ENCODE data around the gene NFYC. TPM values are rescaled to one million over a fixed set of nuclear protein-coding genes. Genes with fewer than 3 reads are reported as not detected.

The NFYC gene
- total and polyA plus RNA-seq, 2 of the 8 experiments (the other 6 are each of a cell fraction or from before 2014, with no cell fraction given), result 54.1 to 124 TPM

DNA sequence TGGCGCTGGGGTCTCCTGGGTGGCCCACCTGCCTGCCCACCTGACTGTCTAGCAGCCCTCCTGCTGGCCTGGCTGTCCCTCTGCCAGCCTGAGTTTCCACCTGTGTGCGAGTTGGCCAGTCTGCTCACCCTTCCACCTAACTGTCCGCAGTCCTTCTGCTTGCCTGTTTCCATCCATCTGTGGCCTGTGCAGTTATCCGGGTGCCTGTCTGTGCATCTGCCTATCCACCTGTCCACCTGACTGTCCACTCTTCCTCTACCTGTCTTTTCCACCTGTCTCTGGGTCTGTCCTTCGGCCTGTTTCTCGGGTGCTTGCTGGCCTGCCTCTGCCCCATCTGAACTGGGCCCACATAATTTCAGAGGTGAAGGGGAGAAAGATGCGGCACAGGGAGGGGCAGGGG is 93.9 kb downstream of the NFYC start (continued):
- no peak for TF ChIP-seq PHF8 (conservative IDR thresholded peaks at IDR 0.05; ENCODE audit: low read depth, low read length)
- no peak for TF ChIP-seq CHD1 (IDR thresholded peaks at IDR 0.05; ENCODE audit: low read depth, low read length)
- no peak for TF ChIP-seq TCF12 (IDR thresholded peaks at IDR 0.05; ENCODE audit: low read depth, low read length)
- TF ChIP-seq EP300 (IDR thresholded peaks at IDR 0.05; ENCODE audit: borderline replicate concordance in 1 of 2, low read depth in 2 of 2, low read length in 2 of 2), result no peak
- TF ChIP-seq, protein P1, sequence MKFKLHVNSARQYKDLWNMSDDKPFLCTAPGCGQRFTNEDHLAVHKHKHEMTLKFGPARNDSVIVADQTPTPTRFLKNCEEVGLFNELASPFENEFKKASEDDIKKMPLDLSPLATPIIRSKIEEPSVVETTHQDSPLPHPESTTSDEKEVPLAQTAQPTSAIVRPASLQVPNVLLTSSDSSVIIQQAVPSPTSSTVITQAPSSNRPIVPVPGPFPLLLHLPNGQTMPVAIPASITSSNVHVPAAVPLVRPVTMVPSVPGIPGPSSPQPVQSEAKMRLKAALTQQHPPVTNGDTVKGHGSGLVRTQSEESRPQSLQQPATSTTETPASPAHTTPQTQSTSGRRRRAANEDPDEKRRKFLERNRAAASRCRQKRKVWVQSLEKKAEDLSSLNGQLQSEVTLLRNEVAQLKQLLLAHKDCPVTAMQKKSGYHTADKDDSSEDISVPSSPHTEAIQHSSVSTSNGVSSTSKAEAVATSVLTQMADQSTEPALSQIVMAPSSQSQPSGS (IDR thresholded peaks at IDR 0.05; ENCODE audit: low read length), result no peak
- TF ChIP-seq TBP (IDR thresholded peaks at IDR 0.05; ENCODE audit: low read depth, low read length), result no peak
- TF ChIP-seq, protein P2, sequence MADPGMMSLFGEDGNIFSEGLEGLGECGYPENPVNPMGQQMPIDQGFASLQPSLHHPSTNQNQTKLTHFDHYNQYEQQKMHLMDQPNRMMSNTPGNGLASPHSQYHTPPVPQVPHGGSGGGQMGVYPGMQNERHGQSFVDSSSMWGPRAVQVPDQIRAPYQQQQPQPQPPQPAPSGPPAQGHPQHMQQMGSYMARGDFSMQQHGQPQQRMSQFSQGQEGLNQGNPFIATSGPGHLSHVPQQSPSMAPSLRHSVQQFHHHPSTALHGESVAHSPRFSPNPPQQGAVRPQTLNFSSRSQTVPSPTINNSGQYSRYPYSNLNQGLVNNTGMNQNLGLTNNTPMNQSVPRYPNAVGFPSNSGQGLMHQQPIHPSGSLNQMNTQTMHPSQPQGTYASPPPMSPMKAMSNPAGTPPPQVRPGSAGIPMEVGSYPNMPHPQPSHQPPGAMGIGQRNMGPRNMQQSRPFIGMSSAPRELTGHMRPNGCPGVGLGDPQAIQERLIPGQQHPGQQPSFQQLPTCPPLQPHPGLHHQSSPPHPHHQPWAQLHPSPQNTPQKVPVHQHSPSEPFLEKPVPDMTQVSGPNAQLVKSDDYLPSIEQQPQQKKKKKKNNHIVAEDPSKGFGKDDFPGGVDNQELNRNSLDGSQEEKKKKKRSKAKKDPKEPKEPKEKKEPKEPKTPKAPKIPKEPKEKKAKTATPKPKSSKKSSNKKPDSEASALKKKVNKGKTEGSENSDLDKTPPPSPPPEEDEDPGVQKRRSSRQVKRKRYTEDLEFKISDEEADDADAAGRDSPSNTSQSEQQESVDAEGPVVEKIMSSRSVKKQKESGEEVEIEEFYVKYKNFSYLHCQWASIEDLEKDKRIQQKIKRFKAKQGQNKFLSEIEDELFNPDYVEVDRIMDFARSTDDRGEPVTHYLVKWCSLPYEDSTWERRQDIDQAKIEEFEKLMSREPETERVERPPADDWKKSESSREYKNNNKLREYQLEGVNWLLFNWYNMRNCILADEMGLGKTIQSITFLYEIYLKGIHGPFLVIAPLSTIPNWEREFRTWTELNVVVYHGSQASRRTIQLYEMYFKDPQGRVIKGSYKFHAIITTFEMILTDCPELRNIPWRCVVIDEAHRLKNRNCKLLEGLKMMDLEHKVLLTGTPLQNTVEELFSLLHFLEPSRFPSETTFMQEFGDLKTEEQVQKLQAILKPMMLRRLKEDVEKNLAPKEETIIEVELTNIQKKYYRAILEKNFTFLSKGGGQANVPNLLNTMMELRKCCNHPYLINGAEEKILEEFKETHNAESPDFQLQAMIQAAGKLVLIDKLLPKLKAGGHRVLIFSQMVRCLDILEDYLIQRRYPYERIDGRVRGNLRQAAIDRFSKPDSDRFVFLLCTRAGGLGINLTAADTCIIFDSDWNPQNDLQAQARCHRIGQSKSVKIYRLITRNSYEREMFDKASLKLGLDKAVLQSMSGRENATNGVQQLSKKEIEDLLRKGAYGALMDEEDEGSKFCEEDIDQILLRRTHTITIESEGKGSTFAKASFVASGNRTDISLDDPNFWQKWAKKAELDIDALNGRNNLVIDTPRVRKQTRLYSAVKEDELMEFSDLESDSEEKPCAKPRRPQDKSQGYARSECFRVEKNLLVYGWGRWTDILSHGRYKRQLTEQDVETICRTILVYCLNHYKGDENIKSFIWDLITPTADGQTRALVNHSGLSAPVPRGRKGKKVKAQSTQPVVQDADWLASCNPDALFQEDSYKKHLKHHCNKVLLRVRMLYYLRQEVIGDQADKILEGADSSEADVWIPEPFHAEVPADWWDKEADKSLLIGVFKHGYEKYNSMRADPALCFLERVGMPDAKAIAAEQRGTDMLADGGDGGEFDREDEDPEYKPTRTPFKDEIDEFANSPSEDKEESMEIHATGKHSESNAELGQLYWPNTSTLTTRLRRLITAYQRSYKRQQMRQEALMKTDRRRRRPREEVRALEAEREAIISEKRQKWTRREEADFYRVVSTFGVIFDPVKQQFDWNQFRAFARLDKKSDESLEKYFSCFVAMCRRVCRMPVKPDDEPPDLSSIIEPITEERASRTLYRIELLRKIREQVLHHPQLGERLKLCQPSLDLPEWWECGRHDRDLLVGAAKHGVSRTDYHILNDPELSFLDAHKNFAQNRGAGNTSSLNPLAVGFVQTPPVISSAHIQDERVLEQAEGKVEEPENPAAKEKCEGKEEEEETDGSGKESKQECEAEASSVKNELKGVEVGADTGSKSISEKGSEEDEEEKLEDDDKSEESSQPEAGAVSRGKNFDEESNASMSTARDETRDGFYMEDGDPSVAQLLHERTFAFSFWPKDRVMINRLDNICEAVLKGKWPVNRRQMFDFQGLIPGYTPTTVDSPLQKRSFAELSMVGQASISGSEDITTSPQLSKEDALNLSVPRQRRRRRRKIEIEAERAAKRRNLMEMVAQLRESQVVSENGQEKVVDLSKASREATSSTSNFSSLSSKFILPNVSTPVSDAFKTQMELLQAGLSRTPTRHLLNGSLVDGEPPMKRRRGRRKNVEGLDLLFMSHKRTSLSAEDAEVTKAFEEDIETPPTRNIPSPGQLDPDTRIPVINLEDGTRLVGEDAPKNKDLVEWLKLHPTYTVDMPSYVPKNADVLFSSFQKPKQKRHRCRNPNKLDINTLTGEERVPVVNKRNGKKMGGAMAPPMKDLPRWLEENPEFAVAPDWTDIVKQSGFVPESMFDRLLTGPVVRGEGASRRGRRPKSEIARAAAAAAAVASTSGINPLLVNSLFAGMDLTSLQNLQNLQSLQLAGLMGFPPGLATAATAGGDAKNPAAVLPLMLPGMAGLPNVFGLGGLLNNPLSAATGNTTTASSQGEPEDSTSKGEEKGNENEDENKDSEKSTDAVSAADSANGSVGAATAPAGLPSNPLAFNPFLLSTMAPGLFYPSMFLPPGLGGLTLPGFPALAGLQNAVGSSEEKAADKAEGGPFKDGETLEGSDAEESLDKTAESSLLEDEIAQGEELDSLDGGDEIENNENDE (IDR thresholded peaks at IDR 0.05; ENCODE audit: insufficient replicate concordance, low read length), result no peak
- TF ChIP-seq YY1 (IDR thresholded peaks at IDR 0.05; ENCODE audit: low read depth, low read length), result no peak
